ENCODE measurements around the gene CPA5. TPM values are rescaled to one million over a fixed set of nuclear protein-coding genes. Genes with fewer than 3 reads are reported as not detected.

The CPA5 gene
- total and polyA plus RNA-seq, 9 of the 15 experiments (the other 6 are each of a cell fraction or from before 2014, with no cell fraction given) = 0.13 to 2.4 (median 0.91) TPM

- FAIRE-seq (no peak), DNase-seq (ENCODE audit: extremely low read depth in 1 of 4, low spot score in 3 of 4) (no peak), ATAC-seq (no peak)
- in situ Hi-C loops (cut with MboI) = no loop called here
- BruUV-seq (replicated peaks) = no TSS peak
- Histone ChIP-seq H3K9ac (ENCODE audit: insufficient read depth in 1 of 2, low read depth in 2 of 2, low read length in 2 of 2) (no peak overlapping the region), H3K79me2 (ENCODE audit: control insufficient read depth, insufficient read depth, low read length) (no peaks in the 10 kb centered on the region), H3K9me3 (replicated peaks; ENCODE audit: control insufficient read depth, insufficient read depth, low read depth, low read length) (no peaks in the 10 kb centered on the region), H3K4me2 (ENCODE audit: insufficient read depth, low read length) (no peak overlapping the region), H3K4me3 (no peak overlapping the region), H3K4me1 (replicated peaks in 1 of 2; ENCODE audit: control insufficient read depth in 2 of 2, insufficient read depth in 2 of 2, low read length in 2 of 2) (0 out of 5 replicates have a peak, but pooled peaks cover 0 to 3% of the 10 kb centered on the region in 2 experiments), H3K36me3 (ENCODE audit: control insufficient read depth, insufficient read depth, low read length) (no peaks in the 10 kb centered on the region), H3K27me3 (ENCODE audit: control insufficient read depth in 2 of 2, insufficient read depth in 2 of 2, low read length in 2 of 2) (peaks cover 28 to 42% of the 10 kb centered on the region in 2 experiments), H3K27ac (ENCODE audit: extremely low read depth, low read depth, low read length) (no peak overlapping the region), H2AFZ (ENCODE audit: low read depth, low read length) (no peak overlapping the region), H3K9me1 (ENCODE audit: control insufficient read depth, insufficient read depth, low read length) (no peaks in the 10 kb centered on the region), H4K20me1 (replicated peaks; ENCODE audit: control insufficient read depth, insufficient read depth, low read length) (no peaks in the 10 kb centered on the region)
- CTCF ChIA-PET (ENCODE audit: low intra/inter-chr PET ratio) = no interaction called here
- WGBS (ENCODE audit: insufficient coverage, low coverage, missing lambda C conversion rate) = 0% methylated on average over 3 of the region's 3 CpGs
- intact Hi-C loops (cut with micrococcal nuclease) = no loop called here
- POLR2A ChIA-PET = interaction anchor here (1.0 to 1.3 kb wide), 2 partner anchors 9 to 13 kb away, joined by 3 to 4 read pairs; no protein-coding TSS in a partner anchor
- 0 out of 2 replicates have a peak, but pooled peaks have one; percentile 1 for TF ChIP-seq ZFPM2 (CRISPR knock-in tag; IDR thresholded peaks at IDR 0.05)
- 0 out of 2 replicates have a peak, but pooled peaks have one; percentile 37 for TF ChIP-seq LARP7 (IDR thresholded peaks at IDR 0.05)
- 0 out of 2 replicates have a peak, but pooled peaks have one; percentile 11 for TF ChIP-seq ZNF407 (IDR thresholded peaks at IDR 0.05; ENCODE audit: low read depth)
- TF ChIP-seq MIER1 (IDR thresholded peaks at IDR 0.05; ENCODE audit: low read depth) = no peak
- peak; percentile 68 for TF ChIP-seq U2AF1 (optimal IDR thresholded peaks at IDR 0.05; ENCODE audit: low read depth, low read length)
- TF ChIP-seq ZNF512 (tag; IDR thresholded peaks at IDR 0.05) = peak; percentile 98
- TF ChIP-seq ZBTB2 (IDR thresholded peaks at IDR 0.05) = peak; percentile 33; the same call in 1 of the 2 replicates
- TF ChIP-seq MTA1 (IDR thresholded peaks at IDR 0.05; ENCODE audit: borderline replicate concordance) = peak; percentile 57; the same call in 1 of the 2 replicates
These were observed 1.8 kb upstream of the CPA5 start for GRCh38 chr7:130342701-130343380.

All from K562 (cell line).